GM12878 (cell line): ENCODE measurements around the gene GDF15. TPM values are rescaled to one million over a fixed set of nuclear protein-coding genes. Genes with fewer than 3 reads are reported as not detected.
"Not testable (repeated sequence)": the region's sequence is repeated elsewhere in the genome, so short reads cannot be mapped to it uniquely, and the experiment has no call there.

ENCODE experiments used
- ATAC-seq: fragments of 200-7000 bp; cut with Tn5 transposase; 3 replicates; pipeline ENCODE4 v1.9.1; 2020; ENCODE audit warnings: mild to moderate bottlenecking, moderate library complexity
- BruUV-seq: library from RNA; stranded (reverse); fragments of 400-500 nt; replicated peaks from 2 replicates; lab custom pipeline; 2021; lab: Mats Ljungman, UMichigan
- CTCF ChIA-PET: fragments of 300-600 bp; sonication (Branson Sonifier 250); formaldehyde crosslinking; extraction: SDS; loops from one replicate; lab custom pipeline; 2021; ENCODE audit warnings: inconsistent platforms; lab: Yijun Ruan, JAX
- POLR2A ChIA-PET: fragments of 350-600 bp; formaldehyde crosslinking; extraction: SDS; loops from one replicate; lab custom pipeline; 2021; ENCODE audit warnings: inconsistent platforms; lab: Charles Lee
- RAD21 ChIA-PET: fragments of 300-600 bp; sonication (Branson Sonifier 250); formaldehyde crosslinking; loops from one replicate; lab custom pipeline; 2023; ENCODE audit warnings: antibody characterized with exemption; ENCODE audit not compliant: unreplicated experiment; lab: Charles Lee
- SMC1A ChIA-PET: fragments of 300-600 bp; sonication (Branson Sonifier 250); formaldehyde crosslinking; loops from one replicate; lab custom pipeline; 2023; ENCODE audit not compliant: unreplicated experiment, uncharacterized antibody; lab: Charles Lee
- DNase-seq: peaks from one replicate; pipeline ENCODE4 v3.0.0-alpha.2; 2011; ENCODE audit warnings: low read depth, low spot score
- FAIRE-seq: peaks from 3 replicates; lab custom pipeline; 2011; peaks lifted over from hg19 to GRCh38; lab: Jason Lieb, UNC
- H2AFZ ChIP-seq: 2 replicates; pipeline ENCODE4 v1.6.0; 2011; ENCODE audit warnings: low read depth, low read length, control low read depth; ENCODE audit not compliant: control insufficient read depth
- H3K27ac ChIP-seq: 2 replicates; pipeline ENCODE4 v1.5.1; 2011; ENCODE audit warnings: control low read depth; ENCODE audit not compliant: control insufficient read depth, insufficient read depth
- H3K27me3 ChIP-seq, 2 experiments: replicated peaks in 1 of 2; 2 replicates each; pipeline versions ENCODE4 v1.6.0 to v1.6.1; 2011; ENCODE audit warnings: low read length in 1 of 2; ENCODE audit not compliant: control insufficient read depth in 2 of 2, insufficient read depth in 2 of 2
- H3K36me3 ChIP-seq, 2 experiments: 2 replicates each; pipeline ENCODE4 v1.5.1; 2011; ENCODE audit warnings: low read length in 1 of 2; ENCODE audit not compliant: control insufficient read depth in 2 of 2, insufficient read depth in 2 of 2
- H3K4me1 ChIP-seq: 2 replicates; pipeline ENCODE4 v1.6.1; 2011; ENCODE audit warnings: mild to moderate bottlenecking, low read length, moderate library complexity, mixed read lengths; ENCODE audit not compliant: control insufficient read depth, insufficient read depth
- H3K4me2 ChIP-seq: 2 replicates; pipeline ENCODE4 v1.6.0; 2011; ENCODE audit warnings: control low read depth; ENCODE audit not compliant: control insufficient read depth, insufficient read depth
- H3K4me3 ChIP-seq: fragments of 200-600 bp; sonication (generic); 2 replicates; pipeline ENCODE4 v1.5.1; 2016
- H3K79me2 ChIP-seq: 2 replicates; pipeline ENCODE4 v1.6.0; 2011; ENCODE audit warnings: low read length; ENCODE audit not compliant: control insufficient read depth, insufficient read depth
- H3K9ac ChIP-seq: 2 replicates; pipeline ENCODE4 v1.8.0; 2011; ENCODE audit warnings: low read length, control low read depth, mixed read lengths; ENCODE audit not compliant: control insufficient read depth, insufficient read depth
- H3K9me3 ChIP-seq: replicated peaks from 3 replicates; pipeline ENCODE4 v1.5.1; 2011; ENCODE audit warnings: mild to moderate bottlenecking, low read length; ENCODE audit not compliant: control insufficient read depth, insufficient read depth
- H4K20me1 ChIP-seq: 2 replicates; pipeline ENCODE4 v1.6.0; 2011; ENCODE audit not compliant: control insufficient read depth, insufficient read depth
- ATF2 ChIP-seq: IDR thresholded peaks from 2 replicates; pipeline ENCODE4 v1.6.1; 2012; ENCODE audit warnings: low read length, inconsistent platforms
- ATF3 ChIP-seq: IDR thresholded peaks from 2 replicates; pipeline ENCODE4 v1.6.1; 2011; ENCODE audit warnings: low read depth, mild to moderate bottlenecking, low read length, moderate library complexity, borderline replicate concordance; ENCODE audit errors: extremely low read depth
- ETV6 ChIP-seq, 2 experiments: fragments of 450-650 bp in 1 of 2; IDR thresholded peaks in 1 of 2; conservative IDR thresholded peaks in 1 of 2; 2 replicates each; pipeline ENCODE4 v1.6.1; 2014; ENCODE audit warnings: antibody characterized with exemption in 1 of 2, borderline replicate concordance in 1 of 2, low read depth in 1 of 2, mild to moderate bottlenecking in 1 of 2, moderate library complexity in 1 of 2
- IRF3 ChIP-seq: fragments of 450-650 bp; IDR thresholded peaks from 2 replicates; pipeline ENCODE4 v1.6.1; 2014; ENCODE audit warnings: mild to moderate bottlenecking
- NRF1 ChIP-seq: conservative IDR thresholded peaks from 2 replicates; pipeline ENCODE4 v1.6.1; 2011; ENCODE audit warnings: mild to moderate bottlenecking, low read depth, low read length, improper control_type of control experiment
- RBBP5 ChIP-seq: fragments of 200-600 bp; sonication (generic); conservative IDR thresholded peaks from 2 replicates; pipeline ENCODE4 v1.6.1; 2016
- ZZZ3 ChIP-seq: IDR thresholded peaks from 2 replicates; pipeline ENCODE4 v1.6.1; 2011; ENCODE audit warnings: low read depth; ENCODE audit not compliant: control insufficient read depth, insufficient read length
- WGBS: methylation state at CpG from one replicate; pipeline ENCODE4 v1.1.6; 2016; ENCODE audit warnings: low lambda C conversion rate; ENCODE audit not compliant: insufficient replicate concordance, insufficient coverage; ENCODE audit errors: missing lambda C conversion rate; 5-methylcytosine and 5-hydroxymethylcytosine counted together
- in situ Hi-C: fragments of 300-500 bp; cut with MboI; formaldehyde crosslinking; loops from 9 replicates; pipeline ENCODE4 v1.14.3; 2018; ENCODE audit warnings: mixed read lengths
- intact Hi-C: fragments of 100-400 bp; cut with micrococcal nuclease; formaldehyde crosslinking; loops from one replicate; pipeline ENCODE4 v1.14.2; 2022; ENCODE audit not compliant: unreplicated experiment
- polyA plus RNA-seq, 11 experiments: library from polyadenylated mRNA; depleted of rRNA in 4 of 11; unstranded in 6 of 11; stranded (reverse) in 5 of 11; fragments of >200 nt; fragmentation: Nextera tagmentation in 4 of 11; fragmentation: Illumina TruSeq in 1 of 11; extraction: Ambion mirVana in 4 of 11; extraction: Trizol in 1 of 11; gene quantifications; 1 replicate in 1 of 11; 2 replicates in 10 of 11; pipeline versions ENCODE4 v1.2.1 to v1.2.3, GENCODE V29; 2011 to 2016; ENCODE audit warnings: inconsistent platforms in 2 of 11, missing spikeins in 2 of 11, low read depth in 1 of 11
- total RNA-seq, 4 experiments: library from RNA; depleted of rRNA in 3 of 4; stranded (reverse); fragments of >200 nt in 3 of 4; fragmentation: Illumina TruSeq in 1 of 4; extraction: Trizol in 1 of 4; gene quantifications; 2 replicates each; pipeline versions ENCODE4 v1.2.1 to v1.2.3, GENCODE V29; 2013 to 2021

GDF15 gene
- total and polyA plus RNA-seq, 10 of the 15 experiments (the other 5 are each of a cell fraction or from before 2014, with no cell fraction given): 0.11 to 3.6 (median 1.6) TPM; not detected in 1

GRCh38 chr19:18353378-18354005, 32.5 kb upstream of the GDF15 start:
- H3K36me3 ChIP-seq: peaks cover 10 to 17% of the 10 kb centered on the region in 2 experiments; a peak in 3 of 4 replicates
- no peaks in the 10 kb centered on the region for H3K4me1 ChIP-seq
- no peaks in the 10 kb centered on the region for H3K79me2 ChIP-seq
- ChIA-PET RAD21 (no interaction called here), POLR2A (no interaction called here), CTCF (interaction anchor here (2.0 kb wide), 1 partner anchor 35 kb away, joined by 5 read pairs; no protein-coding TSS in a partner anchor), SMC1A (no interaction called here)
- intact Hi-C loops: no loop called here
- no peaks in the 10 kb centered on the region for H4K20me1 ChIP-seq
- H3K4me3 ChIP-seq: no peak overlapping the region
- H3K9ac ChIP-seq: no peak overlapping the region
- no peak overlapping the region for H3K4me2 ChIP-seq
- H3K27ac ChIP-seq: no peak overlapping the region
- H3K27me3 ChIP-seq: no peaks in the 10 kb centered on the region
- 83% methylated on average over 8 of the region's 8 CpGs for whole genome bisulfite sequencing
- FAIRE-seq (no peak), DNase-seq (no peak), ATAC-seq (no peak)
- TF ChIP-seq NRF1 (no peak), ATF2 (no peak), IRF3 (no peak), ZZZ3 (no peak), ATF3 (no peak), RBBP5 (no peak), ETV6 (conservative IDR thresholded peaks at IDR 0.05 in 1 of 2, IDR thresholded peaks at IDR 0.05 in 1 of 2; ENCODE audit: borderline replicate concordance in 1 of 2, low read depth in 1 of 2) (no peak)
- H3K9me3 ChIP-seq: no peaks in the 10 kb centered on the region; the same call in 2 of the 3 replicates
- H2AFZ ChIP-seq: no peak overlapping the region
- no TSS peak for BruUV-seq
- in situ Hi-C loops: no loop called here

GRCh38 chr19:18354743-18355142, 31.2 kb upstream of the GDF15 start:
- intact Hi-C loops, RAD21 ChIA-PET, FAIRE-seq, H3K27ac ChIP-seq, BruUV-seq, H3K9ac ChIP-seq, H2AFZ ChIP-seq, ATAC-seq, H3K4me2 ChIP-seq, H3K9me3 ChIP-seq, in situ Hi-C loops, H4K20me1 ChIP-seq, POLR2A ChIA-PET, H3K79me2 ChIP-seq, H3K4me3 ChIP-seq, SMC1A ChIA-PET, H3K4me1 ChIP-seq, H3K27me3 ChIP-seq, DNase-seq: not testable (repeated sequence)
- WGBS: 98% methylated on average over 6 of the region's 7 CpGs
- peaks cover 10 to 15% of the 10 kb centered on the region in 2 experiments; a peak in 3 of 4 replicates for H3K36me3 ChIP-seq
- CTCF ChIA-PET: interaction anchor here (0.6 to 2.0 kb wide), 3 partner anchors 34 to 312 kb away, joined by 3 to 5 read pairs (median 3); no protein-coding TSS in a partner anchor
